ENCODE data around the gene GREB1. TPM values are rescaled to one million over a fixed set of nuclear protein-coding genes. Genes with fewer than 3 reads are reported as not detected.

GREB1 gene
- total and polyA plus RNA-seq, 2 of the 13 experiments (the other 11 are each of a cell fraction or from before 2014, with no cell fraction given), result 31.3 to 61.2 TPM

DNA sequence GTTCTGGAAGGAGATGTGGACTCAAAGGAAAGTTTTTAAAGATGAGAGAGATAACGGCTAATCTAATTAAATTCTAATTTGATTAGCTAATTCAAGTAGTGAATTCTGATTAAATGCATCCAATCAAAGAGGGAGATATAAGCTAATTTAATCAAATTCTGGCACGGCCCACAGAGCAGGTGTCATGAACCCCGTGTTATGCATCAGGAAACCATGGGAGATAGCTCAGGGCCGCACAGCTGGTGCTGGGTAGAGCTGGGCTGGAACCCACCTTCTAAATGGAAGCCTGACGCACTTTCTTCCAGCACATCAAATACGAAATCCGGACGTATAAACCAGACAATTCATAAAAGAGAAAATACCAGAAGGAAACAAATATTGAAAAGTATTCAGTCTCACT is 57.2 kb downstream of the GREB1 start:
- H3K27me3 ChIP-seq (ENCODE audit: control insufficient read depth in 1 of 2, insufficient read depth in 2 of 2, low read length in 2 of 2), result no peaks in the 10 kb centered on the region
- no peak for TF ChIP-seq ZNF276 (CRISPR knock-in tag; IDR thresholded peaks at IDR 0.05; ENCODE audit: low read depth)
- TF ChIP-seq, protein P1, sequence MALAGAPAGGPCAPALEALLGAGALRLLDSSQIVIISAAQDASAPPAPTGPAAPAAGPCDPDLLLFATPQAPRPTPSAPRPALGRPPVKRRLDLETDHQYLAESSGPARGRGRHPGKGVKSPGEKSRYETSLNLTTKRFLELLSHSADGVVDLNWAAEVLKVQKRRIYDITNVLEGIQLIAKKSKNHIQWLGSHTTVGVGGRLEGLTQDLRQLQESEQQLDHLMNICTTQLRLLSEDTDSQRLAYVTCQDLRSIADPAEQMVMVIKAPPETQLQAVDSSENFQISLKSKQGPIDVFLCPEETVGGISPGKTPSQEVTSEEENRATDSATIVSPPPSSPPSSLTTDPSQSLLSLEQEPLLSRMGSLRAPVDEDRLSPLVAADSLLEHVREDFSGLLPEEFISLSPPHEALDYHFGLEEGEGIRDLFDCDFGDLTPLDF (CRISPR knock-in tag; IDR thresholded peaks at IDR 0.05), result no peak
- TF ChIP-seq ATF1 (CRISPR knock-in tag; IDR thresholded peaks at IDR 0.05), result no peak
- H4K20me1 ChIP-seq (ENCODE audit: insufficient read depth, low read length), result 0 out of 2 replicates have a peak, but pooled peaks cover 3% of the 10 kb centered on the region
- H3K4me3 ChIP-seq (replicated peaks in 1 of 3; ENCODE audit: insufficient read depth in 1 of 3, low read depth in 2 of 3, low read length in 3 of 3), result no peak overlapping the region
- H3K9me3 ChIP-seq (ENCODE audit: low read length), result no peaks in the 10 kb centered on the region
- no peak overlapping the region for H3K9ac ChIP-seq (ENCODE audit: insufficient read depth, low read depth, low read length)
- no TSS peak for BruUV-seq (replicated peaks)
- ChIA-PET POLR2A (no interaction called here), CTCF (ENCODE audit: low intra/inter-chr PET ratio, low total read pairs) (no interaction called here)
- H2AFZ ChIP-seq (ENCODE audit: low read length), result no peak overlapping the region
- in situ Hi-C loops (cut with HindIII; ENCODE audit: extremely low pct_ligation_motif_present, low pct_unique_long_range_greater_than_20kb), result no loop called here
- intact Hi-C loops (cut with micrococcal nuclease; ENCODE audit: unreplicated experiment), result no loop called here
- H3K27ac ChIP-seq (ENCODE audit: extremely low read length, insufficient read depth, low read length), result no peak overlapping the region
- DNase-seq (ENCODE audit: low spot score) (no peak), ATAC-seq (no peak), FAIRE-seq (no peak)
- WGBS (ENCODE audit: low lambda C conversion rate), result 97% methylated on average over 8 of the region's 8 CpGs
- H3K79me2 ChIP-seq (ENCODE audit: insufficient read depth, low read length), result no peaks in the 10 kb centered on the region
- no peak overlapping the region for H3K4me2 ChIP-seq (ENCODE audit: low read depth, low read length)
- peaks cover 58 to 92% of the 10 kb centered on the region in 2 experiments for H3K36me3 ChIP-seq (replicated peaks in 1 of 2; ENCODE audit: control insufficient read depth in 1 of 2, insufficient read depth in 2 of 2, low read length in 2 of 2)
- H3K4me1 ChIP-seq (ENCODE audit: insufficient read depth, low read length), result peaks cover 12% of the 10 kb centered on the region

Measured in HepG2 (cell line).